HG02884 (cell line): ENCODE data around the gene CCDC170.
A peak's percentile ranks its signal among the peaks of the same experiment; 100 is the strongest.
"Not testable (repeated sequence)": the region's sequence is repeated elsewhere in the genome, so short reads cannot be mapped to it uniquely, and the experiment has no call there.

Experiments used
- ATAC-seq: cut with Tn5 transposase; IDR thresholded peaks from one replicate; pipeline ENCODE4 v1.9.1; 2021; ENCODE audit warnings: mild to moderate bottlenecking, moderate library complexity; ENCODE audit not compliant: unreplicated experiment

CCDC170 gene

GRCh38 chr6:151493804-151494234 lies at the start of gene CCDC170:
Gene CCDC170 (plus strand): TSS chr6:151494017. CDS start chr6:151494129, 112 bp downstream.
- ATAC-seq, result no peak

- ATAC-seq, result no peak
Measured at GRCh38 chr6:151445482-151445881, 48.3 kb upstream of the CCDC170 start.

- ATAC-seq, result no peak
Measured at GRCh38 chr6:151447237-151447636, 46.6 kb upstream of the CCDC170 start.

- no peak for ATAC-seq
Measured at GRCh38 chr6:151448623-151449022, 45.2 kb upstream of the CCDC170 start.

GRCh38 chr6:151450928-151451327 lies 42.9 kb upstream of the CCDC170 start:
- ATAC-seq, result not testable (repeated sequence)

GRCh38 chr6:151451417-151451949 lies 42.3 kb upstream of the CCDC170 start:
- no peak for ATAC-seq

- peak; percentile 95 for ATAC-seq
Measured at GRCh38 chr6:151451950-151452749, 41.7 kb upstream of the CCDC170 start, which contains the start of gene RMND1. Gene RMND1 (minus strand): TSS chr6:151452126. CDS start chr6:151445811, 6,315 bp downstream.

GRCh38 chr6:151452750-151453427 lies 40.9 kb upstream of the CCDC170 start:
- no peak for ATAC-seq

- not testable (repeated sequence) for ATAC-seq
Measured at GRCh38 chr6:151455751-151456398, 37.9 kb upstream of the CCDC170 start.

- ATAC-seq, result no peak
Measured at GRCh38 chr6:151461673-151462072, 32.1 kb upstream of the CCDC170 start.

- no peak for ATAC-seq
Measured at GRCh38 chr6:151464702-151465101, 29.1 kb upstream of the CCDC170 start.

- ATAC-seq, result no peak
Measured at GRCh38 chr6:151475653-151476523, 17.9 kb upstream of the CCDC170 start.

- no peak for ATAC-seq
Measured at GRCh38 chr6:151477726-151478125, 16.1 kb upstream of the CCDC170 start.

GRCh38 chr6:151478670-151479069 lies 15.1 kb upstream of the CCDC170 start:
- ATAC-seq, result no peak

- ATAC-seq, result no peak
Measured at GRCh38 chr6:151481786-151482185, 12.0 kb upstream of the CCDC170 start.

- no peak for ATAC-seq
Measured at GRCh38 chr6:151482290-151482689, 11.5 kb upstream of the CCDC170 start.

- ATAC-seq, result no peak
Measured at GRCh38 chr6:151483994-151484393, 9.8 kb upstream of the CCDC170 start.

- ATAC-seq, result no peak
Measured at GRCh38 chr6:151488226-151488625, 5.6 kb upstream of the CCDC170 start.

GRCh38 chr6:151490996-151491395 lies 2.8 kb upstream of the CCDC170 start:
- ATAC-seq, result no peak

GRCh38 chr6:151493161-151493803 lies 535 bp upstream of the CCDC170 start:
- ATAC-seq, result no peak
